GM12892 (cell line): ENCODE measurements around the gene TBCB.

Source experiments
- POLR2A ChIP-seq: IDR thresholded peaks from 2 replicates; pipeline ENCODE4 v1.6.1; 2011; ENCODE audit warnings: low read depth, low read length, control low read depth
- TAF1 ChIP-seq: IDR thresholded peaks from 2 replicates; pipeline ENCODE4 v1.6.1; 2011; ENCODE audit warnings: low read depth, mild to moderate bottlenecking, control low read depth, low read length, borderline replicate concordance

GRCh38 chr19:36153126-36153525, 37.9 kb downstream of the TBCB start:
- no peak for TF ChIP-seq POLR2A
- TF ChIP-seq TAF1, result no peak
